Measurements from ENCODE around the gene FCHSD2. TPM values are rescaled to one million over a fixed set of nuclear protein-coding genes. Genes with fewer than 3 reads are reported as not detected.

Gene FCHSD2
- total RNA-seq, 1 donor from 2014 or later = 19.7 TPM

DNA sequence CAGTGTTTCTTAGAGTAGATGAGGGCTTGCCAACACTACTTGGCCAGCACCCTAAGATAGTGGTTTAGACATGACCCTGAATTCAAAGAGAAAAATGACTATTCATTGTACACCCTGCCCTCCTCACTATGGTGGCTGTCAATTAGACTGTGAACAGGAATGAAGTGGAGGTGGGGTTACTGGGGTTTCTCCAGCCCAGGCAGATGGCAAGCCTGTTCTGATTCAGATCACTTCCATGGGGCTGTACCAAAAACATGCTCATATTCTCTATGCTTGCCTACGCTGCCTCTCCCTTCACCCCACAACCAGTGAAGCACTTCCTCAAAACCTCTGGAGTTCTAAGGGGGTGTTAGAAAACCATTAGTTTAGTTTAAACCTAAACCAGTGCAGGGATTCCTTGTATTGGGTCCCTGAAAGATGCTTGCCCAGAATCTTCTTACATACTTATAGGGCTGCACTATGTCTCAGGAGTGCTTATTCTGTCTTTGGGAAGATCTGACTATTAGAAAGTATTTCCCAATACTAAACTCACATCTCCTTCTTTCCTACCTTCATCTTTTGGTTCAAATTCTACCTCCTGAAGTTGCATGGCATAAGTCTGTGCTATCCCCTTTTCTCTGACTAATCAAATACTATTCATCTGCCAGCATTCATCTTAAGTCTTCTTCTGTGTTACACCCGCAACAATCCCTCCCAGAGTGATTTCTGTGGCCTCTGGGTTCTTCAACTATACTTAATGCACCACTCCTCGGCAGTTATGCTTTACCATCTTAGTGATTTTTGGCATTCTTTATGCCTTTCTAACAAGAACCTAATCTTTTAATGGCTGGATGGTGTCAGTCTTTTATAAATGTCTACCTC lies 256.1 kb downstream of the FCHSD2 start:
- TF ChIP-seq, protein P1, sequence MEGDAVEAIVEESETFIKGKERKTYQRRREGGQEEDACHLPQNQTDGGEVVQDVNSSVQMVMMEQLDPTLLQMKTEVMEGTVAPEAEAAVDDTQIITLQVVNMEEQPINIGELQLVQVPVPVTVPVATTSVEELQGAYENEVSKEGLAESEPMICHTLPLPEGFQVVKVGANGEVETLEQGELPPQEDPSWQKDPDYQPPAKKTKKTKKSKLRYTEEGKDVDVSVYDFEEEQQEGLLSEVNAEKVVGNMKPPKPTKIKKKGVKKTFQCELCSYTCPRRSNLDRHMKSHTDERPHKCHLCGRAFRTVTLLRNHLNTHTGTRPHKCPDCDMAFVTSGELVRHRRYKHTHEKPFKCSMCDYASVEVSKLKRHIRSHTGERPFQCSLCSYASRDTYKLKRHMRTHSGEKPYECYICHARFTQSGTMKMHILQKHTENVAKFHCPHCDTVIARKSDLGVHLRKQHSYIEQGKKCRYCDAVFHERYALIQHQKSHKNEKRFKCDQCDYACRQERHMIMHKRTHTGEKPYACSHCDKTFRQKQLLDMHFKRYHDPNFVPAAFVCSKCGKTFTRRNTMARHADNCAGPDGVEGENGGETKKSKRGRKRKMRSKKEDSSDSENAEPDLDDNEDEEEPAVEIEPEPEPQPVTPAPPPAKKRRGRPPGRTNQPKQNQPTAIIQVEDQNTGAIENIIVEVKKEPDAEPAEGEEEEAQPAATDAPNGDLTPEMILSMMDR (IDR thresholded peaks at IDR 0.05; ENCODE audit: partially characterized antibody, unreplicated experiment) = no peak
- Mint-ChIP-seq H3K36me3 (ENCODE audit: unreplicated experiment) (peaks cover 6% of the 10 kb centered on the region), H3K9me3 (ENCODE audit: unreplicated experiment) (no peaks in the 10 kb centered on the region), H3K27ac (ENCODE audit: unreplicated experiment) (no peak overlapping the region), H3K27me3 (ENCODE audit: unreplicated experiment) (no peaks in the 10 kb centered on the region), H3K4me3 (ENCODE audit: unreplicated experiment) (no peak overlapping the region), H3K4me1 (ENCODE audit: low read depth, unreplicated experiment) (no peaks in the 10 kb centered on the region)
- DNase-seq = no peak

DNA sequence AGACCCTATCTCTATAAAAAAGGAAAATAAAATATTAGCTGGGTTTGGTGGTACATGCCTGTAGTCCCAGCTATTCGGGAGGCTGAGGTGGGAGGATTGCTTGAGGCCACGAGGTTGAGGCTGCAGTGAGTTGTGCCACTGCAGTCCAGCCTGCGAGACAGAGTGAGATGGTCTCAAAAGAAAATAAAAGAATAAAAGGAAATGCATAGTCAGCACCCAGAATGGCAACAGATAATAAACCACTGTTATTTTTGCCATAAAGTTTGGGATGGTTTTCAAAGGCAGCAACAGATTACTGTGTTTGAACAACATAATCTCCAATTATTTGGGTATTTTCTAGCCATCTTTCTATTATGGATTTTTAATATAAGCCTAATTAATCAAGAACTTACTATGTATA lies 266.0 kb downstream of the FCHSD2 start:
- no peak overlapping the region for H3K4me3 Mint-ChIP-seq (ENCODE audit: unreplicated experiment)
- TF ChIP-seq, protein P1 (IDR thresholded peaks at IDR 0.05; ENCODE audit: partially characterized antibody, unreplicated experiment) = no peak
- no peaks in the 10 kb centered on the region for H3K4me1 Mint-ChIP-seq (ENCODE audit: low read depth, unreplicated experiment)
- no peaks in the 10 kb centered on the region for H3K27me3 Mint-ChIP-seq (ENCODE audit: unreplicated experiment)
- no peak for DNase-seq
- no peak overlapping the region for H3K27ac Mint-ChIP-seq (ENCODE audit: unreplicated experiment)
- no peaks in the 10 kb centered on the region for H3K9me3 Mint-ChIP-seq (ENCODE audit: unreplicated experiment)
- peaks cover under 1% of the 10 kb centered on the region for H3K36me3 Mint-ChIP-seq (ENCODE audit: unreplicated experiment)

DNA sequence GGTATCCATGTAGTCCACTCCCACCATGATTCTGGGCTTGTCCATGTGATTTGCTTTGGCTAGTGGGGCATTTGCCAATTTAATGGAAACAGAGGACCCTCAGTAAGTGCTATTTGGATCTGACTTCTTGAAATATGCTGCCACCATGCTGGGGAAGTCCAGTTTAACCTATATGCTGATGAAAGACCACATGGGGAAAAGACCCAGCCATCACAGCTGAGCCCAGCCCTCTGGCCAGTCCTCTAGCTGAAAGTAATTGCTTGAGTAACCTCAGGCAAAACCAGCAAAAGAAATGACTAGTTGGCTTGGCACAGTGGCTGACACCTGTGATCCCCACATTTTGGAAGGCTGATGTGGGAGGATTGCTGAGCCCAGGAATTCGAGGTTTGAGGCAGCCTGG lies 266.4 kb downstream of the FCHSD2 start:
- Mint-ChIP-seq H3K36me3 (ENCODE audit: unreplicated experiment) (no peaks in the 10 kb centered on the region), H3K27ac (ENCODE audit: unreplicated experiment) (no peak overlapping the region), H3K4me3 (ENCODE audit: unreplicated experiment) (no peak overlapping the region), H3K9me3 (ENCODE audit: unreplicated experiment) (no peaks in the 10 kb centered on the region), H3K27me3 (ENCODE audit: unreplicated experiment) (no peaks in the 10 kb centered on the region), H3K4me1 (ENCODE audit: low read depth, unreplicated experiment) (no peaks in the 10 kb centered on the region)
- DNase-seq = no peak
- TF ChIP-seq, protein P1 (IDR thresholded peaks at IDR 0.05; ENCODE audit: partially characterized antibody, unreplicated experiment) = no peak

DNA sequence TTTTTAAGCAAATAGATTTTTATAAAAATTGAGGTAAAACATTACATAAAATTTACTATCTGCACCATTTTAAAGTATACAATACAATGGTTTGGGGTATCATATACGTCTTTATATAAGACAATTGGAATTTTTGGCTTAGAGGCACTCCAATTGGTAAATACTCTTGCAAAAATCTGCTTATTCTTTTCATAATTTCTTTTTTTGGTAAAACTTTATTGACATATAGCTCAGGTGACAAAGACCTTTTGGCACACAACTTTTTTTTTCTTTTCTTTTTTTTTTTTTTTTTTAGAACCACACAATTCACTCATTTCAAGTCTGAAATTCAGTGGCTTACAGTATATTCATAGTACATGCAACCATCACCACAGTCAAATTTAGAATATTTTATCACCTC lies 270.1 kb downstream of the FCHSD2 start:
- Mint-ChIP-seq H3K27ac (ENCODE audit: unreplicated experiment) (no peak overlapping the region), H3K4me1 (ENCODE audit: low read depth, unreplicated experiment) (no peaks in the 10 kb centered on the region), H3K27me3 (ENCODE audit: unreplicated experiment) (no peaks in the 10 kb centered on the region), H3K9me3 (ENCODE audit: unreplicated experiment) (no peaks in the 10 kb centered on the region), H3K4me3 (ENCODE audit: unreplicated experiment) (no peak overlapping the region), H3K36me3 (ENCODE audit: unreplicated experiment) (peaks cover 7% of the 10 kb centered on the region)
- TF ChIP-seq, protein P1 (IDR thresholded peaks at IDR 0.05; ENCODE audit: partially characterized antibody, unreplicated experiment) = no peak
- DNase-seq = no peak

DNA sequence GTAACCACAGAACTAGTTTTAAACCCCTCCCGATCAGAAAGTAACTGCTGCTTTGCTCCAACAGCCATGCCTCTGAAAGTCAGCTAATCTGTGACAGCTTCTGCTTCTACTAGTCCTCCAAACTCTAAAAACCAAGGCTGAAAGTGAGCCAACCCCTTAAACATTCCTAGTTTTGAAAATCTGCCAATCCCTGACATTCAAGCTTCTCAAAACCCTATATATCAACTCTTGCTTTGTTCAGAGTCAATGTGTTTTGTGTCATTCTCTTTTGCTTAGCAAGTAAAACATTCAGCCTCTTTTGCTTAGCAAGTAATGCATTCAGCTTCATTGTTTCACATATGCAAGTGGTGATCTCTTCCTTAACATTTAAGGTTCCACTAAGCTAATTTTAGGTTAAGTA lies 271.0 kb downstream of the FCHSD2 start:
- no peaks in the 10 kb centered on the region for H3K27me3 Mint-ChIP-seq (ENCODE audit: unreplicated experiment)
- H3K36me3 Mint-ChIP-seq (ENCODE audit: unreplicated experiment) = peaks cover 7% of the 10 kb centered on the region
- TF ChIP-seq, protein P1 (IDR thresholded peaks at IDR 0.05; ENCODE audit: partially characterized antibody, unreplicated experiment) = no peak
- no peaks in the 10 kb centered on the region for H3K4me1 Mint-ChIP-seq (ENCODE audit: low read depth, unreplicated experiment)
- H3K9me3 Mint-ChIP-seq (ENCODE audit: unreplicated experiment) = no peaks in the 10 kb centered on the region
- H3K4me3 Mint-ChIP-seq (ENCODE audit: unreplicated experiment) = no peak overlapping the region
- DNase-seq = no peak
- no peak overlapping the region for H3K27ac Mint-ChIP-seq (ENCODE audit: unreplicated experiment)
